ENCODE data around the gene BOD1L1. TPM values are rescaled to one million over a fixed set of nuclear protein-coding genes. Genes with fewer than 3 reads are reported as not detected.

BOD1L1 gene
- total RNA-seq, 1 donor from 2014 or later, result 55.2 TPM

Small RNA genes lying within 50 kb of the gene (microRNA-seq; reads per million reads assigned to microRNA genes)
- gene MIR5091, result 1.1 reads per million

Other genes with a start within 250 kb of the BOD1L1 start
- gene RAB28, start 143.4 kb downstream of the BOD1L1 start, total RNA-seq, result 25.0 TPM
- not detected for gene NKX3-2, start 83.2 kb downstream of the BOD1L1 start, total RNA-seq

All from sciatic nerve (tissue), 1 donor.